LNCaP clone FGC (cell line): ENCODE results near the gene DYNC1I1.

Experiments
- DNase-seq: peaks from one replicate; pipeline ENCODE4 v3.0.0-alpha.2; 2011; ENCODE audit warnings: low read depth
- H3K4me3 ChIP-seq: 2 replicates; pipeline ENCODE4 v1.5.1; 2011; ENCODE audit warnings: mild to moderate bottlenecking, low read depth, low read length, control low read depth
- CTCF ChIP-seq: IDR thresholded peaks from 2 replicates; pipeline ENCODE4 v1.5.1; 2012; ENCODE audit warnings: mild to moderate bottlenecking; ENCODE audit not compliant: control insufficient read depth, insufficient read depth; ENCODE audit errors: extremely low read depth

Gene DYNC1I1

DNA sequence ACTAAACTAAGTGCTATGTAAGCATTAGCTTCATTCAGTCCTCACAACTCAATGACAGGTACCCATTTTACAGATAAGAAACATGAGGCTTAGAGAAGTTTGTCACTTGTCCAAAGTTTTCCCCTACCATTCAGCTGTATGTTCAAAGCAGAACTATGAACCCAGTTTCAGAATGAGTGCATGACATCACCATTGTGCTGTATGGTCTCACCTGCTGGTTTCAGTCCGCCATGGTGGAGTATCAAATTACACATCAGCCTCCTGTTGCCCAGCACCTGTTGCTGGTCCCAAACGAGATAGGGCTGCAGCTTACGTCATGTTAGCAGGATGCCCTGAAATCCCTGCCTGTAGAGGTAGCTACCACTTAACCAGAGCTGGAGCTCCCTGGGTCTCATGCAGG, 95.0 kb downstream of the DYNC1I1 start:
- no peak overlapping the region for H3K4me3 ChIP-seq
- no peak for DNase-seq
- no peak for TF ChIP-seq CTCF

DNA sequence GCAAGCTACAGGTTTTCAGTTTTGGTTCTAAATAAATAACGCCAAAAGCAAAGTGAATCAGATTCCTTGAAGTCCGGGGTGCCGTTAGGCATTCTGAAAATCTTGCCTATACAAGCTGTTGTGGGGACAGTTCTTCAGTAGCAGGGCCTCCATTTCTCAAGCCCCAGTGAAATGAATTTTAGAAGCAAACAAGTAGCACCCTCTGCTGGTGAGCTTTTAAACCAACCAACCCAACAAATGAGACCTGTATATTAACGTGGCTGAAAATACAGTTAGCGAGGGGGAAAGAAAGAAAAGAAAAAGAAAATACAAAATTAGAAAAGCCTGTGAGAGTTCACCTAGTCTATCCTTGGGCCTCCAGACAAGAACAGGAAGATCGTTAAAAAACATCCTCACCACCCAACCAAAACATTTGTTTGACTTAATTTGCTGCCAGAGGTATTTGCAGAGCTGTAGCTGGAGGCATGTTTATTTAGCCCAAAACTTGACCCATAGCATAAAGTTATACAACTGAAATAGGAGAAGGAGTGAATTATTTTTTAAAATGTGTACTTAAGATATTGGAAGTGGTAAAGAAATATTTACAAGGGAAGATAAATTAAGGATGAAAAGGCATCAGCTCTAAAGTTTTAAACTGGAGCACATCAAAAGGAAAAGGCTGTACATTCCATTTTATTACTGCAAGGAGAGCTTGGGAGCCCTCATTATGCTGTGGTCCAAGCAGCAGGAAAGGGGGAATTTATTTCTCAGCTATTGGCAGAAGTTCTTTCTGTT, 98.9 kb downstream of the DYNC1I1 start:
- H3K4me3 ChIP-seq: no peak overlapping the region
- peak; percentile 71 for TF ChIP-seq CTCF
- DNase-seq: peak; percentile 8

- no peak overlapping the region for H3K4me3 ChIP-seq
- TF ChIP-seq CTCF: no peak
- DNase-seq: no peak
These were observed 99.5 kb downstream of the DYNC1I1 start for GRCh38 chr7:95871896-95872295.

DNA sequence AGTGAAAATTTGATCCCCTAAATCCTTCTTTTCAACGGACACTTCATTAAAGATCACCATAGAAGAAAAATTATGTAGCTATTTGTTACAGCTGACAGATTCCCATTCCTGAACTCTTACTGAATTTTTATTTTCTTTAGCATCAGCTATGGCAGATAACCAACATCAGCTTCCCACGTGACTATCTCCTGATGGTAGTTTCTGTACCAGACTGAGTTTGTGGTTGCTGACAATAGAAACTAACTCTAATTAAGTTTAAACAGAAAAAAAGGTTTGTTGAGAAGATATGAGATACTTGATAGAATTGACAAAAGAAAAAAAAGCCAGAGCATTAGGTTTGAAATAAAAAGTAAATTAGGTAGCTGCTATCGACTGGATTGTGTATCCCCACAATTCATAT, 101.8 kb downstream of the DYNC1I1 start:
- DNase-seq: no peak
- H3K4me3 ChIP-seq: no peak overlapping the region
- no peak for TF ChIP-seq CTCF

- no peak for DNase-seq
- no peak for TF ChIP-seq CTCF
- H3K4me3 ChIP-seq: no peak overlapping the region
These were observed 102.3 kb downstream of the DYNC1I1 start for GRCh38 chr7:95874541-95875265.

DNA sequence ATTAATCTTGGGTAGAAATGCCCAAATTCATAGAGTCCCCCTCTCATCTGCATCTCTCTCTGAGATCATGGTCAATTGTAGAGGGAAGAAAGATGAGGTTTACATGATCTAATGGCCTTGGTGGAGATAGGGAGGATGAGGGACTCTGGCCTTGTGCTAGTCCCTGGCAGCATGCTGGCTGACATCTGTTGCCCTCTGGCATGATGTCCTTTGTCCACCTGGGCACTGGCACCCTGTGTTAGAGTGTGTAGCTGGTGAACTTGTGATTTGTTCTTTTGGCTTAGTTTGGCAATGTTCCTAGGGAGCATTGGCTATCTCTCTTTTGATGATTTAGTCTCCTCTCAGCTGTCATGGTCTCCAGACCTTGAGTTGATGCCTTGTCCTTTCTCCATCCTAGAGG, 103.2 kb downstream of the DYNC1I1 start:
- no peak overlapping the region for H3K4me3 ChIP-seq
- no peak for TF ChIP-seq CTCF
- DNase-seq: no peak
